HG02623 (cell line): ENCODE results near the gene DNAH2.
A peak's percentile ranks its signal among the peaks of the same experiment; 100 is the strongest.

ENCODE experiments used
- ATAC-seq: cut with Tn5 transposase; IDR thresholded peaks from one replicate; pipeline ENCODE4 v1.9.1; 2021; ENCODE audit warnings: moderate library complexity; ENCODE audit not compliant: unreplicated experiment

Gene DNAH2

DNA sequence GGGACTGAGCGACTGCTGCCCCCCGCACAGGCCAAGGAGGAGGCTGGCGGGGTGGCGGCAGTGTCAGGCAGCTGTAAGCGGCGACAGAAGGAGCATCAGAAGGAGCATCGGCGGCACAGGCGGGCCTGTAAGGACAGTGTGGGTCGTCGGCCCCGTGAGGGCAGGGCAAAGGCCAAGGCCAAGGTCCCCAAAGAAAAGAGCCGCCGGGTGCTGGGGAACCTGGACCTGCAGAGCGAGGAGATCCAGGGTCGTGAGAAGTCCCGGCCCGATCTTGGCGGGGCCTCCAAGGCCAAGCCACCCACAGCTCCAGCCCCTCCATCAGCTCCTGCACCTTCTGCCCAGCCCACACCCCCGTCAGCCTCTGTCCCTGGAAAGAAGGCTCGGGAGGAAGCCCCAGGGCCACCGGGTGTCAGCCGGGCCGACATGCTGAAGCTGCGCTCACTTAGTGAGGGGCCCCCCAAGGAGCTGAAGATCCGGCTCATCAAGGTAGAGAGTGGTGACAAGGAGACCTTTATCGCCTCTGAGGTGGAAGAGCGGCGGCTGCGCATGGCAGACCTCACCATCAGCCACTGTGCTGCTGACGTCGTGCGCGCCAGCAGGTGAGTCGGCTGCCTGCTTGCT is 131.7 kb downstream of the DNAH2 start:
- ATAC-seq: no peak

DNA sequence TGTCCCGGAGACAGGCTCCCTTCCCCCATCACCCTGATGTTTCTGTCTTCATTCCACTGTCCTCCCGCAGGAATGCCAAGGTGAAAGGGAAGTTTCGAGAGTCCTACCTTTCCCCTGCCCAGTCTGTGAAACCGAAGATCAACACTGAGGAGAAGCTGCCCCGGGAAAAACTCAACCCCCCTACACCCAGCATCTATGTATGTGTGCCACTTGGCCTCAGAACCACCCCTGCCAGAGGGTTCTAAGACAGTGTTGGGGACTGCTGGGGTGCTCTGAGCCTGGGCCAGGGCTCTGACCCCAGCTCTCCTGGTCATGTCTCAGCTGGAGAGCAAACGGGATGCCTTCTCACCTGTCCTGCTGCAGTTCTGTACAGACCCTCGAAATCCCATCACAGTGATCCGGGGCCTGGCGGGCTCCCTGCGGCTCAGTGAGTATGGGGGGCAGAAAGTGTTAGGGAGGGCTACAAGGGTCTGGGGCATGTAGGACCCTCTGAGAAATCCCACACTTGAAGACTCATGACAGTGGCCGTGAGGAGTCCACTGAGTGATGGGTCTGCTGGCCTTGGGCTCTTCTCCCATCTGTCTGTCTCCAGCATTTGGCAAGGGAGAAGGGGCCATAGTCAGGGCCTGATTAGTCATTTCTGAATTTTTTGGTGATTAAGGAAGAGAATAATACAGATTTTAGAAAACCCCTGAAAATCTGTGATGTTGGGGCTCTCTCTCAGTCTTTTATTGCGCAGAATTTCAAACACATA is 132.4 kb downstream of the DNAH2 start:
- ATAC-seq: no peak

DNA sequence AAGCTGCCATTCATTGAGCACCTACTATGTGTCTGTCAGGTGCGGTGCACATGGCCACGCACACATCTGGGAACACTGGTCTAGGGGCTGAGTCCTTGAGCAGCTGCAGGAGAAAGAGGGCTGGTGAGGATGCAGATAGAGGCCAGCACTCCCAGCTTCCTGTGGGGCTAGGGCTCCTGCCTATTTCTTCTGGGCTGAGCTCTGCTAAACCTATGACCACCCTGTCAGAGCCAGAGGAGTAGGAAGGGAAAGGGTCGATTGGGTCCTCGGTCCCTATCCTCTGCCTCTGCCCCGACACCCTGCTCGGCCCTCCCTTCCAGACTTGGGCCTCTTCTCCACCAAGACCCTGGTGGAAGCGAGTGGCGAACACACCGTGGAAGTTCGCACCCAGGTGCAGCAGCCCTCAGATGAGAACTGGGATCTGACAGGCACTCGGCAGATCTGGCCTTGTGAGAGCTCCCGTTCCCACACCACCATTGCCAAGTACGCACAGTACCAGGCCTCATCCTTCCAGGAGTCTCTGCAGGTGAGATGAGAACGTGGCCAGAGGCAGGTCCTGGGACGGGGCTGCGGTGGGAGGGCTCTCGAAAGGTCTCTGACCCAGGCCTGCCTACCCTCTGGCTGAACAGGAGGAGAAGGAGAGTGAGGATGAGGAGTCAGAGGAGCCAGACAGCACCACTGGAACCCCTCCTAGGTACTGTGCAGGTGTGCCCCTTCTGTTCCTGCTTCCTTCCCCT is 133.3 kb downstream of the DNAH2 start:
- no peak for ATAC-seq

DNA sequence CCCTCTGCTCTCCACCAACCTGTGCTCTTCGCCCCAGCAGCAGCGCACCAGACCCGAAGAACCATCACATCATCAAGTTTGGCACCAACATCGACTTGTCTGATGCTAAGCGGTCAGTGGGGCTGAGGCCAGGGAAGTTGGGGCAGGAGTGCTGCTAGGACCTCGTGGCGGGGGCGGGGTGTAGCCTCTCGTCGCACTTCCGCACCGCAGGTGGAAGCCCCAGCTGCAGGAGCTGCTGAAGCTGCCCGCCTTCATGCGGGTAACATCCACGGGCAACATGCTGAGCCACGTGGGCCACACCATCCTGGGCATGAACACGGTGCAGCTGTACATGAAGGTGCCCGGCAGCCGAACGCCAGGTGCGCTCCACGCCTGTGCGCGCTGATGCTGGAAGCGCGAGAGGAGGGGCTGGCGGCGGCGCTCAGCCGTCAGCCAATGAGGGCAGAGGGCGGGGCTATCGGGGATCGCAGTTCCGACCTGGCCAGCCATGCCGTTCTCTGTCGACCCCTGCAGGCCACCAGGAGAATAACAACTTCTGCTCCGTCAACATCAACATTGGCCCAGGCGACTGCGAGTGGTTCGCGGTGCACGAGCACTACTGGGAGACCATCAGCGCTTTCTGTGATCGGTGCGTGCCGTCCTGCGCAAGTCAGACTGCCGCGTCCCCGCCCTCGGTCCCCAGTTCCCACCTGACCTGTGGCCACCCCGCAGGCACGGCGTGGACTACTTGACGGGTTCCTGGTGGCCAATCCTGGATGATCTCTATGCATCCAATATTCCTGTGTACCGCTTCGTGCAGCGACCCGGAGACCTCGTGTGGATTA is 134.1 kb downstream of the DNAH2 start:
- peak; percentile 75 for ATAC-seq

DNA sequence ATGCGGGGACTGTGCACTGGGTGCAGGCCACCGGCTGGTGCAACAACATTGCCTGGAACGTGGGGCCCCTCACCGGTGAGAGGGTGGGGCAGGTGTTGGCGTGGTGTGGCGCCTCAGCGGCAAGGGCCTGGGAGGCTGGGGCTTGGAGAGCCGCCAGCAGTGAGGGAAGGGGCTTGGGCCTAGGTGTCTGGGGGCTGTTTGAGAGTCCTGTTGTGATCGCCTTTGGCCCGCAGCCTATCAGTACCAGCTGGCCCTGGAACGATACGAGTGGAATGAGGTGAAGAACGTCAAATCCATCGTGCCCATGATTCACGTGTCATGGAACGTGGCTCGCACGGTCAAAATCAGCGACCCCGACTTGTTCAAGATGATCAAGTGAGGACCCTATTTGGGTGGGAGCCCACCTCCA is 134.7 kb downstream of the DNAH2 start:
- no peak for ATAC-seq

DNA sequence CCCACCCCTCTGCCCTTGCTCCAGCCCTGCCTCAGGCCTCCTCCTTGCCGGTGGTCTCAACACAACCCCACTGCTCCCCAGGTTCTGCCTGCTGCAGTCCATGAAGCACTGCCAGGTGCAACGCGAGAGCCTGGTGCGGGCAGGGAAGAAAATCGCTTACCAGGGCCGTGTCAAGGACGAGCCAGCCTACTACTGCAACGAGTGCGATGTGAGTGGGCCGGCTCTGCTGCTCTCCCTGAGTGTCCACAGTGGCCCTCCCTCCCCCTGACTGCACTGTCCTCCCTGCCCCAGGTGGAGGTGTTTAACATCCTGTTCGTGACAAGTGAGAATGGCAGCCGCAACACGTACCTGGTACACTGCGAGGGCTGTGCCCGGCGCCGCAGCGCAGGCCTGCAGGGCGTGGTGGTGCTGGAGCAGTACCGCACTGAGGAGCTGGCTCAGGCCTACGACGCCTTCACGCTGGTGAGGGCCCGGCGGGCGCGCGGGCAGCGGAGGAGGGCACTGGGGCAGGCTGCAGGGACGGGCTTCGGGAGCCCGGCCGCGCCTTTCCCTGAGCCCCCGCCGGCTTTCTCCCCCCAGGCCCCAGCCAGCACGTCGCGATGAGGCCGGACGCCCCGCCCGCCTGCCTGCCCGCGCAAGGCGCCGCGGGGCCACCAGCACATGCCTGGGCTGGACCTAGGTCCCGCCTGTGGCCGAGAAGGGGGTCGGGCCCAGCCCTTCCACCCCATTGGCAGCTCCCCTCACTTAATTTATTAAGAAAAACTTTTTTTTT is 135.6 kb downstream of the DNAH2 start:
- no peak for ATAC-seq

DNA sequence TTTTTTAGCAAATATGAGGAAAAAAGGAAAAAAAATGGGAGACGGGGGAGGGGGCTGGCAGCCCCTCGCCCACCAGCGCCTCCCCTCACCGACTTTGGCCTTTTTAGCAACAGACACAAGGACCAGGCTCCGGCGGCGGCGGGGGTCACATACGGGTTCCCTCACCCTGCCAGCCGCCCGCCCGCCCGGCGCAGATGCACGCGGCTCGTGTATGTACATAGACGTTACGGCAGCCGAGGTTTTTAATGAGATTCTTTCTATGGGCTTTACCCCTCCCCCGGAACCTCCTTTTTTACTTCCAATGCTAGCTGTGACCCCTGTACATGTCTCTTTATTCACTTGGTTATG is 136.1 kb downstream of the DNAH2 start:
- ATAC-seq: no peak

DNA sequence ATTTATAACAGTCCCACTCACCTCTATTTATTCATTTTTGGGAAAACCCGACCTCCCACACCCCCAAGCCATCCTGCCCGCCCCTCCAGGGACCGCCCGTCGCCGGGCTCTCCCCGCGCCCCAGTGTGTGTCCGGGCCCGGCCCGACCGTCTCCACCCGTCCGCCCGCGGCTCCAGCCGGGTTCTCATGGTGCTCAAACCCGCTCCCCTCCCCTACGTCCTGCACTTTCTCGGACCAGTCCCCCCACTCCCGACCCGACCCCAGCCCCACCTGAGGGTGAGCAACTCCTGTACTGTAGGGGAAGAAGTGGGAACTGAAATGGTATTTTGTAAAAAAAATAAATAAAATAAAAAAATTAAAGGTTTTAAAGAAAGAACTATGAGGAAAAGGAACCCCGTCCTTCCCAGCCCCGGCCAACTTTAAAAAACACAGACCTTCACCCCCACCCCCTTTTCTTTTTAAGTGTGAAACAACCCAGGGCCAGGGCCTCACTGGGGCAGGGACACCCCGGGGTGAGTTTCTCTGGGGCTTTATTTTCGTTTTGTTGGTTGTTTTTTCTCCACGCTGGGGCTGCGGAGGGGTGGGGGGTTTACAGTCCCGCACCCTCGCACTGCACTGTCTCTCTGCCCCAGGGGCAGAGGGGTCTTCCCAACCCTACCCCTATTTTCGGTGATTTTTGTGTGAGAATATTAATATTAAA is 136.7 kb downstream of the DNAH2 start:
- ATAC-seq: no peak

DNA sequence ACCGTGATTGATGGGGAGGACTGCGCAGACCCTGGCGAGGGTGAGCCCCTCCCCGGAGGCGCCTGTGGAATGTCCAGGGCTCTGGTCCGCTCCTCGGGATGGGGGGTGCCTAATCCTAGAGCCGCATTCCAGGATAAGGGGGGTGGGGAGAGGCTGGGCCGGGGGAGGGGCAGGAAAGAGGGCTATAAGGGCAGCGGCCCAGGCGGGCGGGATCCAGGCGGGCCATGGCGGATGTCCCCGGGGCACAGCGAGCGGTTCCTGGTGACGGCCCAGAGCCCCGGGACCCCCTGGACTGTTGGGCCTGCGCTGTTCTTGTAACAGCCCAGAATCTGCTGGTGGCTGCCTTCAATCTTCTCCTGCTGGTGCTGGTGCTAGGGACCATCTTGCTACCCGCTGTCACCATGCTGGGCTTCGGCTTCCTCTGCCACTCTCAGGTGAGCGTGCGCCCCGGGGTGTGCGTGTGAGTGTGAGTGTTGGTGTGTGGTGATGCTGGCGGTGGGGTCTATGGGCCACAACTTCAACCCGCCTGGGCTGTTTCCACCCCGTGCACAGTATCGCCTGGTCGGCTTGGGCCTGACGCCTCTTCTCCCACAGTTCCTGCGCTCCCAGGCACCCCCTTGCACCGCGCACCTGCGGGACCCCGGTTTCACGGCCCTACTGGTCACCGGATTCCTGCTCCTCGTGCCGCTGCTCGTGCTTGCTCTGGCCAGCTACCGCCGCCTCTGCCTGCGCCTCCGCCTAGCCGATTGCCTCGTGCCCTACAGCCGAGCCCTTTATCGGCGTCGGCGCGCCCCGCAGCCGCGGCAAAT is 137.5 kb downstream of the DNAH2 start, which contains the start of gene TMEM88:
Gene TMEM88, plus strand, starts transcription at position 216 of the 809 bp plus-strand sequence. Its CDS starts 9 bp downstream, at position 225.
- no peak for ATAC-seq

DNA sequence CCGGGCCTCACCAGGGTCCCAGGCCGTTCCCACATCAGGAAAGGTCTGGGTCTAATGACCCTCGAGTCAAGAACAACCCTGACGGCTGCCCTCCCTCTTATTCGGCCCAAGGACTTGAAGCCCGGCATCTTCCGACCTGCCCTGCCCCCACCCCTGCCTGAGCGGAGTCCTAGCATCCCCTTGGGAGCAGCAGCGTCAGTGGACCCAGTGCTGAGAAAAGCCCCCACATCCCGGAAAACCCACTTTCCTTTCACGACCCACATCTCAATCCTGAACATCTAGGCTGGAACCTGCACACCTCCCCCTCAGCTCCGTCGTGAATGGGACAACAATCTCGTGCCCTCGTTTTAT is 138.1 kb downstream of the DNAH2 start:
- no peak for ATAC-seq

DNA sequence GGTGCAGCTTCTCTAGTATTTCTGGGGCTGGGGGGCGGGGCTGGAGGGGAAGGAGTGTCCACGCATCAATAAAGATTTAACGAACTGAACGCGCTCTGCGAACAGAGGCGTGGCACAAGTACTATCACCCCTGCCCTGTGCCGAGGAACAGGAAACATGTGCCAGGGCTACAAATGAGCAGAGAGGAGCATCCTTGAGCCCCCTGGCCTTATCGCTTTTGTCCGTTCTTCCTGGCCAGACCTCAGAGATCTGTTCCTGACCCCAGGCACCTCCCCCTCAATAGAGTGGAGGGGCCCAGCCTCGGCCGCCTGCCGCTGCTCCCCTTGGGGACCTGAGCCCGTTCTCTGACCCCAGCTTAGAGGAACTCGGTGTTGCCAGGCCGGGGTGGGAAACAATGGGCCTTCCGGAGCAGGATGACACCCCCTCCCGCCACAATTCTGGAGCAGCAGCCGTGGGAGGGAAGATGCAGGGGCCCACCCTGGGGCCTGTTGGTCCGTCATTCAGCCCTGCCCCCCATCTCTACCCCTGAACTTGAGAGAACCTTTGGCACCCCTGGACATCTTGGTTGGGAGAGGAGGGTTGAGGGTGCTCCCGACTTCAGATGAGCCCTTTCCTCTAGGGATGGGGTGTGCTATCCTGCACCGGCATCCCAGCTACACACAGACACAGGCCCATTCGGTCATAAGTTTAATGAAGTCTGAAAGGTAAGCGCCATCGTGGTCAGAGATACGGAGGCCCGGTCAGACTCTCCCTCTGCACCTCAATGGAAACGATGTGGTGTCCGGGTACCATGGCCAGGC is 138.7 kb downstream of the DNAH2 start:
- no peak for ATAC-seq

DNA sequence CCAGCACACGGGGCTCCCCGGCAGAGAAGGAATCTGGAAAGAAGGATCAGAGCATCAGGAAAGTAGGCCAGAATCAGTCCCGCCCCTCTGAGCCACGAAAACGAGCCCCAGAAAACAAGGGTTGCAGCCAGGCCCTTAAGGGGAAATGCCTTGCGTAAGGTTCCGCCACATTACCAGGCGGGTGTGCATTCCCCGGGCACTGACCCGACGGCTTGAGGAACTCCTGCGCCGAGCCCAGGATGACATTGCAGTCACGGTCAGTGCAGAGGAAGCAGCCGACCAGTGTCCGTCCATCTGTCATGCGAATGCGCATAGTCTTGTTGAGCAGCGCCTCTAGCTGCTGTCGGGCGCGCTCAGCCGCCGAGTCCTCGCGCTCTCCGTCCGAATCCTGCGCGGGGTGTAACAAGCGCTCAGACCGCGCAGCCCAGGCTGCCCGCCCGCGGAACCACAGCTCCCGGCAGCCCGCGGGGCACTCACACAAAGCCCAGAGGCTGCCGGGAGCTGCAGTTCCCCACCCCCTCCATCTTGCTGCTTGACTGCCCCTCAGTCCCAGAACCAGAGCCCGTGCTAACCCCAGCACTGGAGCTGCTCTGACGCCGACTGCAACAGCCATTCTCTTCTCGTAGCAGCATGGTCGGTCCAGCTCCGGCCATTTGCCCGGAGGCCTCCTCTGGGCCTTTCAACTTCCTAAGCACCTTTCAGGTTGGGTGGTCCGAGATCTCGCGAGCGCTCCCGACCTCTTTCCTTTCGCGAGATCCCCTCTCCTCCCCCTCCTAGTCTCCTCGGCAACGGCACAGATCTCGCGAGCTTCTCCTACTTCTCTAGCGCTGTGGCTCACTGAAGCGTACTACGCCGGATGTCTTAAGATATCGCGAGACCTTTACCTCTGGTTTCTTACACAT is 139.5 kb downstream of the DNAH2 start, which contains the start of gene NAA38:
Gene NAA38, minus strand, starts transcription at position 749 of the 902 bp plus-strand sequence. Its CDS starts 96 bp downstream, at position 653.
- peak; percentile 67 for ATAC-seq

DNA sequence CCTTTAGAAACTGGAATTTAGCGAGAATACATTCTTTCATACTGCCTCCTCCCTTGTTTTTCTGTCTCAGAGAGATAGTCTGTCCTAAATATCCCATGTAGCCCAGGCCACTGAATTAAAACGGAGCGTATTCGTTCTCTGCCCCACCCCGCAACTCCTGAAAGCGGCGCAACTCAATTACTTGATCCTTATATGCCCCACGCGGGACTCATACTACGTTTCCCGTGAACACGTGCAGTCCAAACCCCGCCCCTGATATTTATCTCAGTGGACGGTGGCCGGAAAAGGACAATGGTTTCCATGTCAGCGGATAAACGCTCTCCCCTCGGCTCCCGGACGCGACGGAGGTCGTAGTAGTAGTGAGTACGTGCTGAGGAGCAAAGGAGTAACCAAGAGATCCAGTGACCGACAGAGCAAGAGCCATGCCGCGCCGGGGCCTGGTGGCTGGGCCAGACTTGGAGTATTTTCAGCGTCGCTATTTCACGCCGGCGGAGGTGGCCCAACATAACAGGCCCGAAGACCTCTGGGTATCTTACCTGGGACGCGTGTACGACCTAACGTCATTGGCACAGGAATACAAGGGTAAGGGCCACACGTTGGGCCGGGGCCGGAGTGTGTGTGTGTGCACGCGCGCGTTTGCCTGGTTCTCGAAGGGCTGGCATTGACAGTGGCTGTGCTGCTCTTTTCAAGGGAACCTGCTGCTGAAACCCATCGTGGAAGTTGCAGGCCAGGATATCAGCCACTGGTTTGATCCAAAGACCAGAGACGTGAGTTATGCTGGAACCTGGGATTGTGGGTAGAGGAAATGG is 140.4 kb downstream of the DNAH2 start, which contains the start of gene CYB5D1:
Gene CYB5D1, plus strand, starts transcription at position 291 of the 809 bp plus-strand sequence. Its CDS starts 132 bp downstream, at position 423.
- peak; percentile 30 for ATAC-seq

DNA sequence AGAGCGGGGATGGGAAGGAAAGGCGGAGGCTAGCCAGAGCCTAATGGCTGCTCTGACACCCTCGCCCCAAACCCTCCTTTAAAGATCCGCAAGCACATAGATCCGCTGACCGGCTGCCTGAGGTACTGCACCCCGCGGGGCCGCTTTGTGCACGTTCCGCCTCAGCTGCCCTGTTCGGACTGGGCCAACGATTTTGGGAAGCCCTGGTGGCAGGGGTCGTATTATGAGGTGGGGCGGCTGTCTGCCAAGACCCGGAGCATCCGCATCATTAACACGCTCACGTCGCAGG is 140.9 kb downstream of the DNAH2 start:
- ATAC-seq: no peak

DNA sequence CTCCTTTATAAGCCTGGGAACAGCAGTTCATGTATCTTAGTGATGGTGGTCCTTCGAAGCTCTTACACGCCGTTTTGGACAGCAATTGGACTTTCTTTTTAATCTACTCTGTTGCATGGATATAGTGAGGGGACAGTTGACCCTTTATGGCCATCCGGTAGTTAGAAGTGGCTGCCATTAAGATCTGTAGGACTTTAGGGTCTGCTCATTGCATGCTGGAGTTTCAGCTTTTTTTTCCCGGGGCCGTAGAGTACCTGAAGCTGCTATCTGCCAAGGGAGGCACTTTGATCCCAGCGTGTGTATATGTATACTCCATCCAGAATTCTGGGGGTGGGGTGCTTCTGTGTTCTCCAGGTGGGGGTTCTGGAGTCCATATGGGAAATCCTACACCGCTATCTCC is 141.5 kb downstream of the DNAH2 start:
- ATAC-seq: no peak

DNA sequence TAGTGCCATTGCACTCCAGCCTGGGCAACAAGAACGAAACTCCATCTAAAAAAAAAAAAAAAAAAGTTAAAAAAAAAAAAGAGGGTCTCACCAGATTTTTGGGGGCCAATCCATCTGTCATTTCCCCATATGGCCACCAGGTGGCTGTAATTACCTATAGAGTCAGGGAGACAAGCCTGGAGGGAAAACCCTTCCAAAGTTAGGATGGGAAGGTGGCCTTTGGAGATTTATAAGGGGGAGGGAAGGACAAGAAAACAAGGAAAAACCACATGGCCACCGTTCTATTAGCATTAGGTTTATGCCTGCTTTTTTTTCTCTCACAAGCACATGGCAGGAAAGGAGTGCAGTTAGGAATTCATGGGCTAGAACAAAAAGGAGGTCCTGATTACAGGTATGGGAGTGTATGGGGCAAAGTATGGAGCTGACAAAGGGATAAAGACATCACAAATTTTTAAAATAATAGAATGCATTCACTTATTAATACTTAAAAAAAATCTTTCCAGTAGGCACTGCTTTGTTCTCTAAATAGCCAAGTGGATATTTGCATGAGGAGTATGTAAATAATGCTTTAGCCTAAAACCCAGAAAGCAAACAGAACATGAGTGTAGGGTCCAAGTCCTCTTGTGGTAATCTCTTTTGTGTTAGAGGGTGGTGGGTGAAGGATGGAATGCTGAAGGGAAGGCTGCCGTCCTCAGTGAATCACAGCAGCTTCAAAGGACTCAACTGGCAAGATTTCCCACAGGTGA is 145.3 kb downstream of the DNAH2 start:
- no peak for ATAC-seq
